ENCODE results near the gene ADARB1. TPM values are rescaled to one million over a fixed set of nuclear protein-coding genes. Genes with fewer than 3 reads are reported as not detected.

ADARB1 gene
- total and polyA plus RNA-seq, 2 experiments from 2014 or later = 4.8 to 14.8 TPM

GRCh38 chr21:45146801-45147200, 72.4 kb downstream of the ADARB1 start (continued):
- no peak for TF ChIP-seq ETS1 (IDR thresholded peaks at IDR 0.05)
- TF ChIP-seq EZH2phosphoT487 (IDR thresholded peaks at IDR 0.05; ENCODE audit: unreplicated experiment) = no peak
- TF ChIP-seq CTCF (conservative IDR thresholded peaks at IDR 0.05; ENCODE audit: low read depth in 2 of 2) = no peak
- no peak for TF ChIP-seq NANOG (IDR thresholded peaks at IDR 0.05; ENCODE audit: borderline replicate concordance)
- no peak for TF ChIP-seq POLR2AphosphoS5 (IDR thresholded peaks at IDR 0.05; ENCODE audit: low read depth)

GRCh38 chr21:45147473-45148315, 73.3 kb downstream of the ADARB1 start:
- ATAC-seq = no peak
- no peaks in the 10 kb centered on the region for H3K9me3 Mint-ChIP-seq

GRCh38 chr21:45148316-45148990, 74.1 kb downstream of the ADARB1 start:
- Mint-ChIP-seq H3K9me3 (no peaks in the 10 kb centered on the region), H3K27me3 (ENCODE audit: insufficient read depth, low read depth, poor library complexity) (peaks cover 3% of the 10 kb centered on the region), H3K27ac (no peak overlapping the region), H3K36me3 (ENCODE audit: low read depth) (no peaks in the 10 kb centered on the region), H3K4me1 (peaks cover 4% of the 10 kb centered on the region; the same call in 2 of the 3 replicates), H3K4me3 (no peak overlapping the region)
- no peak overlapping the region for H3K4me3 ChIP-seq
- ATAC-seq = no peak
- H3F3A ChIP-seq (replicated peaks; ENCODE audit: low read depth) = no peaks in the 10 kb centered on the region
- H3K27me3 ChIP-seq (ENCODE audit: insufficient read depth) = no peaks in the 10 kb centered on the region
- no peaks in the 10 kb centered on the region for H3K9me2 ChIP-seq (ENCODE audit: insufficient read depth)
- H3K4me1 ChIP-seq (ENCODE audit: insufficient read depth) = no peaks in the 10 kb centered on the region
- no peaks in the 10 kb centered on the region for H3K79me2 ChIP-seq (replicated peaks; ENCODE audit: insufficient read depth)
- no peaks in the 10 kb centered on the region for H4K20me1 ChIP-seq (replicated peaks; ENCODE audit: insufficient read depth)
- H3K27ac ChIP-seq (ENCODE audit: low read depth) = no peak overlapping the region
- H3K36me3 ChIP-seq (ENCODE audit: insufficient read depth) = no peaks in the 10 kb centered on the region
- no peak overlapping the region for H2AFZ ChIP-seq
- H3K4me2 ChIP-seq = no peak overlapping the region
- DNase-seq (ENCODE audit: low spot score) = no peak
- TF ChIP-seq ZNF462 (CRISPR knock-in tag; IDR thresholded peaks at IDR 0.05) (no peak), NANOG (IDR thresholded peaks at IDR 0.05; ENCODE audit: borderline replicate concordance) (no peak), CREB1 (CRISPR knock-in tag; IDR thresholded peaks at IDR 0.05; ENCODE audit: low read depth) (no peak), STAT1 (IDR thresholded peaks at IDR 0.05; ENCODE audit: unreplicated experiment) (no peak), JUNB (IDR thresholded peaks at IDR 0.05; ENCODE audit: unreplicated experiment) (no peak)

More at GRCh38 chr21:45147473-45148315, 73.3 kb downstream of the ADARB1 start:
- Histone ChIP-seq H3K4me3 (no peak overlapping the region), H4K20me1 (replicated peaks; ENCODE audit: insufficient read depth) (no peaks in the 10 kb centered on the region), H3K4me1 (ENCODE audit: insufficient read depth) (no peaks in the 10 kb centered on the region), H3K9me2 (ENCODE audit: insufficient read depth) (no peaks in the 10 kb centered on the region), H3F3A (replicated peaks; ENCODE audit: low read depth) (no peaks in the 10 kb centered on the region), H3K79me2 (replicated peaks; ENCODE audit: insufficient read depth) (no peaks in the 10 kb centered on the region), H3K27ac (ENCODE audit: low read depth) (no peak overlapping the region), H3K27me3 (ENCODE audit: insufficient read depth) (no peaks in the 10 kb centered on the region), H3K4me2 (no peak overlapping the region), H2AFZ (no peak overlapping the region), H3K36me3 (ENCODE audit: insufficient read depth) (no peaks in the 10 kb centered on the region)
- Mint-ChIP-seq H3K36me3 (ENCODE audit: low read depth) (no peaks in the 10 kb centered on the region), H3K4me3 (no peak overlapping the region), H3K27ac (no peak overlapping the region), H3K4me1 (peaks cover 4% of the 10 kb centered on the region; the same call in 2 of the 3 replicates), H3K27me3 (ENCODE audit: insufficient read depth, low read depth, poor library complexity) (peaks cover 3% of the 10 kb centered on the region)
- no peak for TF ChIP-seq EZH2 (IDR thresholded peaks at IDR 0.05; ENCODE audit: low read depth, unreplicated experiment)
- TF ChIP-seq EZH2phosphoT487 (IDR thresholded peaks at IDR 0.05; ENCODE audit: unreplicated experiment) = no peak
- no peak for DNase-seq (ENCODE audit: low spot score)
